Liver (tissue), 9 donors: Measurements from ENCODE around the gene TGFBR3. TPM values are rescaled to one million over a fixed set of nuclear protein-coding genes. Genes with fewer than 3 reads are reported as not detected.
A peak's percentile ranks its signal among the peaks of the same experiment; 100 is the strongest.

Source experiments
- DNase-seq: peaks from one replicate; pipeline ENCODE4 v3.0.0-alpha.2; 2017; ENCODE audit warnings: low spot score
- H3K27ac ChIP-seq, 2 donors: one replicate each; pipeline ENCODE4 v1.7.0; 2013; ENCODE audit warnings: inconsistent platforms in 2 of 2, low read length in 2 of 2, control low read depth in 1 of 2, low read depth in 1 of 2, mild to moderate bottlenecking in 1 of 2
- H3K27me3 ChIP-seq, 4 donors: one replicate each; pipeline versions ENCODE4 v1.6.1 to v1.7.0; 2013; ENCODE audit warnings: low read length in 3 of 4, inconsistent platforms in 1 of 4, mild to moderate bottlenecking in 1 of 4, moderate library complexity in 1 of 4; ENCODE audit not compliant: control insufficient read depth in 4 of 4, insufficient read depth in 4 of 4
- H3K36me3 ChIP-seq, 4 donors: one replicate each; pipeline versions ENCODE4 v1.6.1 to v1.7.0; 2013; ENCODE audit warnings: low read length in 3 of 4, mild to moderate bottlenecking in 3 of 4, low read depth in 1 of 4, moderate library complexity in 1 of 4; ENCODE audit not compliant: control insufficient read depth in 4 of 4, insufficient read depth in 3 of 4
- H3K4me1 ChIP-seq, 4 donors: one replicate each; pipeline versions ENCODE4 v1.6.1 to v1.7.0; 2013; ENCODE audit warnings: low read length in 3 of 4, mild to moderate bottlenecking in 3 of 4, moderate library complexity in 1 of 4; ENCODE audit not compliant: control insufficient read depth in 4 of 4, insufficient read depth in 4 of 4
- H3K4me3 ChIP-seq, 3 donors: one replicate each; pipeline versions ENCODE4 v1.6.1 to v1.7.0; 2013; ENCODE audit warnings: low read length in 3 of 3, control low read depth in 1 of 3, low read depth in 1 of 3, mild to moderate bottlenecking in 1 of 3
- H3K9ac ChIP-seq, 2 donors: one replicate each; pipeline ENCODE4 v1.7.0; 2013; ENCODE audit warnings: low read length in 2 of 2, mild to moderate bottlenecking in 2 of 2, moderate library complexity in 2 of 2, control low read depth in 1 of 2, low read depth in 1 of 2
- H3K9me3 ChIP-seq, 4 donors: one replicate each; pipeline versions ENCODE4 v1.6.1 to v1.7.0; 2013; ENCODE audit warnings: low read length in 3 of 4; ENCODE audit not compliant: control insufficient read depth in 4 of 4
- ATF3 ChIP-seq: IDR thresholded peaks from 2 replicates; pipeline ENCODE4 v1.6.1; 2016; ENCODE audit warnings: antibody characterized with exemption
- CTCF ChIP-seq: fragments of 150-350 bp; IDR thresholded peaks from 2 replicates; pipeline ENCODE4 v1.5.1; 2017; ENCODE audit warnings: improper control_type of control experiment, low read depth, low read length; ENCODE audit not compliant: missing input control
- EGR1 ChIP-seq, 2 donors: IDR thresholded peaks; 2 replicates each; pipeline ENCODE4 v1.6.1; 2016 to 2018; ENCODE audit warnings: antibody characterized with exemption in 2 of 2, low read depth in 2 of 2
- FOXA1 ChIP-seq: IDR thresholded peaks from 2 replicates; pipeline ENCODE4 v1.6.1; 2016; ENCODE audit warnings: antibody characterized with exemption
- FOXA2 ChIP-seq: IDR thresholded peaks from 2 replicates; pipeline ENCODE4 v1.6.1; 2016; ENCODE audit warnings: antibody characterized with exemption
- GABPA ChIP-seq, 2 donors: IDR thresholded peaks in 1 of 2; conservative IDR thresholded peaks in 1 of 2; 2 replicates each; pipeline ENCODE4 v1.6.1; 2016; ENCODE audit warnings: antibody characterized with exemption in 2 of 2, mild to moderate bottlenecking in 1 of 2, moderate library complexity in 1 of 2
- HNF4A ChIP-seq, 2 donors: conservative IDR thresholded peaks; 2 replicates each; pipeline ENCODE4 v1.6.1; 2016; ENCODE audit warnings: antibody characterized with exemption in 2 of 2, mild to moderate bottlenecking in 2 of 2
- HNF4G ChIP-seq: IDR thresholded peaks from 2 replicates; pipeline ENCODE4 v1.6.1; 2016; ENCODE audit warnings: antibody characterized with exemption
- JUND ChIP-seq, 2 donors: IDR thresholded peaks; 2 replicates each; pipeline ENCODE4 v1.6.1; 2016; ENCODE audit warnings: antibody characterized with exemption in 2 of 2
- MAX ChIP-seq: IDR thresholded peaks from 2 replicates; pipeline ENCODE4 v1.6.1; 2016; ENCODE audit warnings: antibody characterized with exemption
- NR2F2 ChIP-seq: IDR thresholded peaks from 2 replicates; pipeline ENCODE4 v1.6.1; 2016; ENCODE audit warnings: antibody characterized with exemption
- RAD21 ChIP-seq, 2 donors: IDR thresholded peaks; 2 replicates each; pipeline ENCODE4 v1.6.1; 2016; ENCODE audit warnings: antibody characterized with exemption in 2 of 2, mild to moderate bottlenecking in 2 of 2
- REST ChIP-seq: IDR thresholded peaks from 2 replicates; pipeline ENCODE4 v1.6.1; 2016; ENCODE audit warnings: antibody characterized with exemption, mild to moderate bottlenecking
- RXRA ChIP-seq, 2 donors: IDR thresholded peaks; 2 replicates each; pipeline ENCODE4 v1.6.1; 2017 to 2018; ENCODE audit warnings: antibody characterized with exemption in 2 of 2, mild to moderate bottlenecking in 1 of 2
- SP1 ChIP-seq: IDR thresholded peaks from 2 replicates; pipeline ENCODE4 v1.6.1; 2018; ENCODE audit warnings: antibody characterized with exemption, mild to moderate bottlenecking
- TAF1 ChIP-seq: conservative IDR thresholded peaks from 2 replicates; pipeline ENCODE4 v1.6.1; 2016; ENCODE audit warnings: antibody characterized with exemption, mild to moderate bottlenecking
- YY1 ChIP-seq: IDR thresholded peaks from 2 replicates; pipeline ENCODE4 v1.6.1; 2016; ENCODE audit warnings: antibody characterized with exemption, mild to moderate bottlenecking
- ZBTB33 ChIP-seq: IDR thresholded peaks from 2 replicates; pipeline ENCODE4 v1.6.1; 2016; ENCODE audit warnings: antibody characterized with exemption
- whole genome bisulfite sequencing: extraction: QIAGEN DNeasy Blood & Tissue Kit; methylation state at CpG from one replicate; pipeline ENCODE4 v1.1.7; 2013; 5-methylcytosine and 5-hydroxymethylcytosine counted together
- polyA plus RNA-seq, 2 donors: library from polyadenylated mRNA; stranded (reverse) in 1 of 2; unstranded in 1 of 2; fragments of 200-250 nt in 1 of 2; fragments of >200 nt in 1 of 2; fragmentation: Nextera tagmentation in 1 of 2; extraction: Ambion mirVana in 1 of 2; gene quantifications; one replicate each; pipeline versions ENCODE4 v1.2.1 to v1.2.3, GENCODE V29; 2013 to 2015
- total RNA-seq, 2 donors: library from RNA; depleted of rRNA; stranded (reverse); fragments of >200 nt; gene quantifications; one replicate each; pipeline ENCODE4 v1.2.3, GENCODE V29; 2014
- donor health status: healthy.
- donor health status: healthy.
- donor health status: healthy.
- donor health status: healthy.
- donor health status: healthy.

Gene TGFBR3
- total and polyA plus RNA-seq, 4 donors = 6.1 to 19.3 (median 9.9) TPM

GRCh38 chr1:91777630-91778300 lies 108.2 kb downstream of the TGFBR3 start:
- Histone ChIP-seq H3K27ac (peak overlapping the region in 1 of 2 donors; percentile 76), H3K4me3 (no peak overlapping the region), H3K4me1 (peaks cover 14 to 31% (median 23%) of the 10 kb centered on the region in 4 donors), H3K27me3 (no peaks in the 10 kb centered on the region), H3K9me3 (no peaks in the 10 kb centered on the region), H3K36me3 (no peaks in the 10 kb centered on the region), H3K9ac (no peak overlapping the region)
- DNase-seq = no peak
- TF ChIP-seq ZBTB33 (no peak), RAD21 (IDR thresholded peaks at IDR 0.05) (peak in 1 of 2 donors; percentile 28), JUND (IDR thresholded peaks at IDR 0.05) (no peak), NR2F2 (no peak), EGR1 (IDR thresholded peaks at IDR 0.05; ENCODE audit: low read depth in 2 of 2) (no peak), HNF4G (no peak), ATF3 (no peak), MAX (no peak), TAF1 (no peak), SP1 (no peak), YY1 (no peak), GABPA (IDR thresholded peaks at IDR 0.05 in 1 of 2, conservative IDR thresholded peaks at IDR 0.05 in 1 of 2) (no peak), HNF4A (conservative IDR thresholded peaks at IDR 0.05) (peak; percentile 12 to 66), FOXA2 (no peak), CTCF (no peak), RXRA (IDR thresholded peaks at IDR 0.05) (peak in 1 of 2 donors; percentile 45), FOXA1 (no peak), REST (peak; percentile 89)
- WGBS = 40% methylated on average over 10 of the region's 10 CpGs
